Kidney (tissue), 14 donors: Measurements from ENCODE around the gene SMIM45. TPM values are rescaled to one million over a fixed set of nuclear protein-coding genes. Genes with fewer than 3 reads are reported as not detected.

Source experiments
- DNase-seq, 5 donors: peaks; one replicate each; pipeline ENCODE4 v3.0.0-alpha.2; 2013 to 2020
- FAIRE-seq: peaks from 2 replicates; lab custom pipeline; 2012; peaks lifted over from hg19 to GRCh38; lab: Jason Lieb, UNC
- H3K27ac ChIP-seq, 2 donors: one replicate each; pipeline ENCODE4 v1.7.0; 2013; ENCODE audit warnings: low read depth in 2 of 2, low read length in 2 of 2, inconsistent platforms in 1 of 2
- H3K27me3 ChIP-seq: one replicate; pipeline ENCODE4 v1.7.1; 2013; ENCODE audit warnings: low read length, inconsistent platforms; ENCODE audit not compliant: control insufficient read depth, insufficient read depth
- H3K36me3 ChIP-seq, 3 donors: one replicate each; pipeline versions ENCODE4 v1.7.0 to v1.7.1; 2013; ENCODE audit warnings: low read length in 3 of 3, control low read depth in 1 of 3, inconsistent platforms in 1 of 3; ENCODE audit not compliant: insufficient read depth in 3 of 3, control insufficient read depth in 2 of 3
- H3K4me1 ChIP-seq, 3 donors: one replicate each; pipeline versions ENCODE4 v1.7.0 to v1.7.1; 2013; ENCODE audit warnings: low read length in 3 of 3, inconsistent platforms in 1 of 3, low read depth in 1 of 3; ENCODE audit not compliant: control insufficient read depth in 2 of 3, insufficient read depth in 2 of 3
- H3K4me3 ChIP-seq, 3 donors: one replicate each; pipeline versions ENCODE4 v1.7.0 to v1.8.1; 2013; ENCODE audit warnings: low read length in 3 of 3, control low read depth in 1 of 3, inconsistent platforms in 1 of 3
- H3K9ac ChIP-seq, 3 donors: one replicate each; pipeline versions ENCODE4 v1.7.0 to v1.7.1; 2013; ENCODE audit warnings: low read length in 3 of 3, control low read depth in 1 of 3, inconsistent platforms in 1 of 3
- H3K9me3 ChIP-seq, 3 donors: one replicate each; pipeline versions ENCODE4 v1.7.0 to v1.7.1; 2013; ENCODE audit warnings: low read length in 3 of 3, control low read depth in 1 of 3, inconsistent platforms in 1 of 3; ENCODE audit not compliant: control insufficient read depth in 2 of 3, insufficient read depth in 1 of 3
- intact Hi-C: fragments of 100-400 bp; cut with DNase I; formaldehyde crosslinking; loops from one replicate; pipeline ENCODE4 v1.11.1; 2022
- polyA plus RNA-seq: library from polyadenylated mRNA; stranded (reverse); fragments of 350-450 nt; fragmentation: Illumina TruSeq; extraction: RNeasy Lipid Tissue Mini Kit (QIAGEN cat#74804); gene quantifications from one replicate; pipeline ENCODE4 v1.2.3, GENCODE V29; 2014; ENCODE audit warnings: low read depth, low replicate concordance; ENCODE audit not compliant: insufficient read depth
- total RNA-seq: library from RNA; stranded (reverse); fragmentation: NEBNext Ultra II Directional; extraction: Animal tissue kit (Norgen Biotek cat#: 25700); gene quantifications from one replicate; pipeline ENCODE4 v1.2.1, GENCODE V29; 2021
- TF ChIP-seq, protein P1 (sequence below): IDR thresholded peaks from 3 replicates; pipeline ENCODE4 v1.5.1; 2012; ENCODE audit warnings: mild to moderate bottlenecking, moderate library complexity, borderline replicate concordance; ENCODE audit not compliant: insufficient read depth; ENCODE audit errors: extremely low read depth
- donor health status: control.
- donor health status: control.
- donor health status: control.
- donor health status: control.
- donor health status: control.
- donor health status: DM: yes; HTN: yes; CAD: no.
- donor health status: Normal renal cell carcinoma (clear cell type).

Gene SMIM45

GRCh38 chr22:42001706-42002105, 49.8 kb downstream of the SMIM45 start:
- no peak overlapping the region for H3K27ac ChIP-seq

DNA sequence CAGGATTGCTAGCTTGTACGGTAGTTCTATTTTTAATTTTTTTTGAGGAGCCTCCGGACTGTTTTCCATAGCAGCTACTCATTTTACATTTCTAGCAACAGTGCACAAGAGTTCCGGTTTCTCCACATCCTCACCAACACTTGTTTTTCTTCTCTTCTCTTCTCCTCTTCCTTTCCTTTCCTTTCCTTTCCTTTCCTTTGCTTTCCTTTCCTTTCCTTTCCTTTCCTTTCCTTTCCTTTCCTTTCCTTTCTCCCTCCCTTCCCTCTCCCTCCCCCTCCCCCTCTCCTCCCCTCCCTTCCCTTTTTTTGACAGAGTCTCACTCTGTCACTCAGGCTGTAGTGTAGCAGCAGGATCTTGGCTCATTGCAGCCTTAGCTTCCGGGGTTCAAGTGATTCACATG, 56.0 kb downstream of the SMIM45 start:
- Histone ChIP-seq H3K4me3 (no peak overlapping the region), H3K9me3 (peaks cover 0 to 18% (median 4%) of the 10 kb centered on the region in 3 donors), H3K36me3 (no peaks in the 10 kb centered on the region), H3K27ac (no peak overlapping the region), H3K9ac (no peak overlapping the region), H3K4me1 (no peaks in the 10 kb centered on the region), H3K27me3 (no peaks in the 10 kb centered on the region)
- no peak for DNase-seq
- no peak for FAIRE-seq
- TF ChIP-seq, protein P1, sequence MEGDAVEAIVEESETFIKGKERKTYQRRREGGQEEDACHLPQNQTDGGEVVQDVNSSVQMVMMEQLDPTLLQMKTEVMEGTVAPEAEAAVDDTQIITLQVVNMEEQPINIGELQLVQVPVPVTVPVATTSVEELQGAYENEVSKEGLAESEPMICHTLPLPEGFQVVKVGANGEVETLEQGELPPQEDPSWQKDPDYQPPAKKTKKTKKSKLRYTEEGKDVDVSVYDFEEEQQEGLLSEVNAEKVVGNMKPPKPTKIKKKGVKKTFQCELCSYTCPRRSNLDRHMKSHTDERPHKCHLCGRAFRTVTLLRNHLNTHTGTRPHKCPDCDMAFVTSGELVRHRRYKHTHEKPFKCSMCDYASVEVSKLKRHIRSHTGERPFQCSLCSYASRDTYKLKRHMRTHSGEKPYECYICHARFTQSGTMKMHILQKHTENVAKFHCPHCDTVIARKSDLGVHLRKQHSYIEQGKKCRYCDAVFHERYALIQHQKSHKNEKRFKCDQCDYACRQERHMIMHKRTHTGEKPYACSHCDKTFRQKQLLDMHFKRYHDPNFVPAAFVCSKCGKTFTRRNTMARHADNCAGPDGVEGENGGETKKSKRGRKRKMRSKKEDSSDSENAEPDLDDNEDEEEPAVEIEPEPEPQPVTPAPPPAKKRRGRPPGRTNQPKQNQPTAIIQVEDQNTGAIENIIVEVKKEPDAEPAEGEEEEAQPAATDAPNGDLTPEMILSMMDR = no peak
- intact Hi-C loops = no loop called here

More at GRCh38 chr22:42001706-42002105, 49.8 kb downstream of the SMIM45 start:
- intact Hi-C loops = no loop called here
- H3K9ac ChIP-seq = no peak overlapping the region
- no peaks in the 10 kb centered on the region for H3K36me3 ChIP-seq
- no peak overlapping the region for H3K4me3 ChIP-seq
- H3K4me1 ChIP-seq = no peaks in the 10 kb centered on the region
- no peak for FAIRE-seq
- no peak for DNase-seq
- TF ChIP-seq, protein P1 = no peak
- H3K27me3 ChIP-seq = no peaks in the 10 kb centered on the region
- H3K9me3 ChIP-seq = peaks cover 0 to 7% (median 0%) of the 10 kb centered on the region in 3 donors

Other genes starting within 250 kb of the SMIM45 start
- gene CCDC134, start 151.5 kb upstream of the SMIM45 start, total RNA-seq = 12.2 TPM
- 5.0 TPM for gene CCDC134, start 151.5 kb upstream of the SMIM45 start, polyA plus RNA-seq
- 71.4 TPM for gene SREBF2, start 119.0 kb upstream of the SMIM45 start, total RNA-seq
- gene SREBF2, start 119.0 kb upstream of the SMIM45 start, polyA plus RNA-seq = 49.2 TPM
- gene SHISA8, start 37.1 kb upstream of the SMIM45 start, total RNA-seq = 0.35 TPM
- gene SHISA8, start 37.1 kb upstream of the SMIM45 start, polyA plus RNA-seq = 0.47 TPM
- 2.9 TPM for gene TNFRSF13C, start 25.3 kb upstream of the SMIM45 start, total RNA-seq
- not detected for gene TNFRSF13C, start 25.3 kb upstream of the SMIM45 start, polyA plus RNA-seq
- 2.8 TPM for gene CENPM, start 5.0 kb upstream of the SMIM45 start, total RNA-seq
- gene CENPM, start 5.0 kb upstream of the SMIM45 start, polyA plus RNA-seq = 2.8 TPM
- 0.22 TPM for gene SEPTIN3, start 17.3 kb downstream of the SMIM45 start, total RNA-seq
- gene SEPTIN3, start 17.3 kb downstream of the SMIM45 start, polyA plus RNA-seq = 0.49 TPM
- 2.5 TPM for gene WBP2NL, start 46.6 kb downstream of the SMIM45 start, total RNA-seq
- 0.84 TPM for gene WBP2NL, start 46.6 kb downstream of the SMIM45 start, polyA plus RNA-seq
- gene NAGA, start 118.7 kb downstream of the SMIM45 start, total RNA-seq = 29.8 TPM
- 27.0 TPM for gene NAGA, start 118.7 kb downstream of the SMIM45 start, polyA plus RNA-seq
- gene PHETA2, start 122.1 kb downstream of the SMIM45 start, total RNA-seq = 10.4 TPM
- gene PHETA2, start 122.1 kb downstream of the SMIM45 start, polyA plus RNA-seq = 6.3 TPM
- 113 TPM for gene SMDT1, start 127.5 kb downstream of the SMIM45 start, total RNA-seq
- 264 TPM for gene SMDT1, start 127.5 kb downstream of the SMIM45 start, polyA plus RNA-seq
- gene NDUFA6, start 138.6 kb downstream of the SMIM45 start, total RNA-seq = 69.0 TPM
- 317 TPM for gene NDUFA6, start 138.6 kb downstream of the SMIM45 start, polyA plus RNA-seq
- gene CYP2D6, start 178.7 kb downstream of the SMIM45 start, total RNA-seq = 3.2 TPM
- 0.39 TPM for gene CYP2D6, start 178.7 kb downstream of the SMIM45 start, polyA plus RNA-seq